Measurements from ENCODE around the gene MED28.

Gene MED28

DNA sequence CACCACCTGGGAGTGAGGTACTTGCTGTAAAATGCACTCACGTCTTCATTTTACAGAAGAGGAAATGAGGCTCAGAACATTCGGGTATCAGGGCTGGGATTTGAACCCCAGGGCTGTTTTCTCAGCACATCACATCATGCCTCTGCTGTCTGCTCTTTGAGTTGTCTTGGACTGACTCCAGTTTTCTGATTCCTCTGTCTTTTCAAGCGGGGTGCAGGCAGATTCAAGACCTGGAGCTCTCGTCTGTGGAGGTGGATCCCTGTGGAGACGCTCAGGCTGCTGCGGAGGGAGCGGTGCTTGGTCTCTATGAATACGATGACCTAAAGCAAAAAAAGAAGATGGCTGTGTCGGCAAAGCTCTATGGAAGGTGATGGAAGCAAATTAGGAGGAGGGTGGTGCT is 31.2 kb upstream of the MED28 start:
- H3K36me3 ChIP-seq (ENCODE audit: control insufficient read depth, insufficient read depth, low read length): peaks cover 21% of the 10 kb centered on the region
- WGBS, 2 experiments: 90 to 91% methylated on average over 9 of the region's 9 CpGs

GRCh38 chr4:17583941-17584340 is 30.5 kb upstream of the MED28 start:
- H3K36me3 ChIP-seq (ENCODE audit: control insufficient read depth, insufficient read depth, low read length): peaks cover 21% of the 10 kb centered on the region
- WGBS, 2 experiments: 95% methylated on average over 4 of the region's 4 CpGs

More for the DNA sequence above, 31.2 kb upstream of the MED28 start:
- Histone ChIP-seq H3K4me3 (ENCODE audit: insufficient read depth, low read depth, low read length) (no peak overlapping the region), H3K27me3 (ENCODE audit: control insufficient read depth, insufficient read depth, low read length, poor library complexity, severe bottlenecking) (no peaks in the 10 kb centered on the region), H3K4me1 (ENCODE audit: control insufficient read depth, insufficient read depth, low read length) (no peaks in the 10 kb centered on the region), H3K9me3 (ENCODE audit: control insufficient read depth, low read length) (no peaks in the 10 kb centered on the region), H3K27ac (ENCODE audit: insufficient read depth, low read depth, low read length, poor library complexity, severe bottlenecking) (no peak overlapping the region)

GRCh38 chr4:17584521-17585213 is 29.8 kb upstream of the MED28 start:
- Histone ChIP-seq H3K27me3 (ENCODE audit: control insufficient read depth, insufficient read depth, low read length, poor library complexity, severe bottlenecking) (no peaks in the 10 kb centered on the region), H3K36me3 (ENCODE audit: control insufficient read depth, insufficient read depth, low read length) (peaks cover 27% of the 10 kb centered on the region), H3K27ac (ENCODE audit: insufficient read depth, low read depth, low read length, poor library complexity, severe bottlenecking) (no peak overlapping the region), H3K4me3 (ENCODE audit: insufficient read depth, low read depth, low read length) (no peak overlapping the region), H3K4me1 (ENCODE audit: control insufficient read depth, insufficient read depth, low read length) (no peaks in the 10 kb centered on the region), H3K9me3 (ENCODE audit: control insufficient read depth, low read length) (no peaks in the 10 kb centered on the region)
- WGBS, 2 experiments: 75 to 76% methylated on average over 10 of the region's 10 CpGs

More at GRCh38 chr4:17583941-17584340, 30.5 kb upstream of the MED28 start:
- no peaks in the 10 kb centered on the region for H3K4me1 ChIP-seq (ENCODE audit: control insufficient read depth, insufficient read depth, low read length)
- no peaks in the 10 kb centered on the region for H3K9me3 ChIP-seq (ENCODE audit: control insufficient read depth, low read length)
- no peaks in the 10 kb centered on the region for H3K27me3 ChIP-seq (ENCODE audit: control insufficient read depth, insufficient read depth, low read length, poor library complexity, severe bottlenecking)
- H3K4me3 ChIP-seq (ENCODE audit: insufficient read depth, low read depth, low read length): no peak overlapping the region
- no peak overlapping the region for H3K27ac ChIP-seq (ENCODE audit: insufficient read depth, low read depth, low read length, poor library complexity, severe bottlenecking)

DNA sequence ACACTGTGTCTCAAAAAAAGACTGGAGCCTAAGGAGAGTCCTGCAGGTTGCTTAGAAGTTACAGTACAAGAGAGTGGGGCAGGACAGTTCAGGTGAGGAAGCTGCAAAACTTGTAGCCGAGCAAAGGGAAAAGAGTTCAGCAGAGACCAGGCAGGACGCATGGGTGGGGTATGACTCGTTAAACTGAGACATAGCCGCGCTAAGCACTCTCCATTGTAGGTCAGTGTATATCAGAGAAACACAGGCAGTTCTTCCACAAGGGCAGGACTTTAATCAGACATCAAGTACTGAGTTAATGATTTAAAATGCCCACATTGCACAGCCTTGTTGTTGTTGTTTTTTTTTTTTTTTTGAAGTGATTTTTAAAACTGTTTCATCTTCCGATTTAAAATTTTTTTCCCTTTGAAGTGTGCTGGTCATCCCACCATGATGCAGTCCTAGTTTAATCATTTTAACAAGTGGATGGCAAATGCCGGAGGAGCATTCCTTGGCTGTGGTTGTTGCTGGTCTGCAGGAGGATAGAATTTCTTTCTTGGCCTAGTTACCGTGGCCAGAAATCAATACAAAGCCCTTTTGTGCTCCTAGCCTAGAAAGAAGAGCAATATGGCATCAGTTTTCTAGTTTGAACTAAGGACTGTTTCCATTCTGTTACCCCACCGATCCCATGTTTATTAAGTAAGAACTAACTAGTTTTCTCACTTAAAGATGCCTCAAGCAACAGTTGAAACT is 27.2 kb upstream of the MED28 start:
- no peak overlapping the region for H3K4me3 ChIP-seq (ENCODE audit: insufficient read depth, low read depth, low read length)
- 95 to 96% methylated on average over 9 of the region's 9 CpGs for WGBS, 2 experiments
- H3K36me3 ChIP-seq (ENCODE audit: control insufficient read depth, insufficient read depth, low read length): peaks cover 35% of the 10 kb centered on the region

DNA sequence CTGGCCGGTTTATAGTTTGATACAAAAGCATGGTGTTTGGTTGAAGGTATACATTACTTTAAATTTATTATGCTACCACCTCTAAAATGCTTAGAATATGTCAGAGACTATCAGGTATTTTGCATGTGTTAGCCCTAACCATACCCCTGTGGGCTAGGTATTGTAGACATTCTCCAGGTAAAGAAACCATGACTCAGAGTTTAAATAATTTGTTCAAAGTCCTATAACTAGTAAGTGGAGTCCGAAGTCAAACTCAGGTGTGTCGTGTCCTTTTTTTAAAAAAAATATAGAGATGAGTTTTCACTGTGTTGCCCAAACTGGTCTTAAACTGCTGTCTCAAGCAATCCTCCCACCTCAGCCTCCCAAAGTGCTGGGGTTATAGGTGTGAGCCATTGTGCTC is 25.1 kb upstream of the MED28 start:
- 82 to 88% methylated on average over 3 of the region's 3 CpGs for WGBS, 2 experiments
- H3K4me3 ChIP-seq (ENCODE audit: insufficient read depth, low read depth, low read length): no peak overlapping the region
- no peaks in the 10 kb centered on the region for H3K9me3 ChIP-seq (ENCODE audit: control insufficient read depth, low read length)
- H3K4me1 ChIP-seq (ENCODE audit: control insufficient read depth, insufficient read depth, low read length): no peaks in the 10 kb centered on the region
- H3K36me3 ChIP-seq (ENCODE audit: control insufficient read depth, insufficient read depth, low read length): peaks cover 26% of the 10 kb centered on the region
- no peaks in the 10 kb centered on the region for H3K27me3 ChIP-seq (ENCODE audit: control insufficient read depth, insufficient read depth, low read length, poor library complexity, severe bottlenecking)
- no peak overlapping the region for H3K27ac ChIP-seq (ENCODE audit: insufficient read depth, low read depth, low read length, poor library complexity, severe bottlenecking)

More for the DNA sequence above, 27.2 kb upstream of the MED28 start:
- Histone ChIP-seq H3K27me3 (ENCODE audit: control insufficient read depth, insufficient read depth, low read length, poor library complexity, severe bottlenecking) (no peaks in the 10 kb centered on the region), H3K4me1 (ENCODE audit: control insufficient read depth, insufficient read depth, low read length) (no peaks in the 10 kb centered on the region), H3K27ac (ENCODE audit: insufficient read depth, low read depth, low read length, poor library complexity, severe bottlenecking) (no peak overlapping the region), H3K9me3 (ENCODE audit: control insufficient read depth, low read length) (no peaks in the 10 kb centered on the region)

DNA sequence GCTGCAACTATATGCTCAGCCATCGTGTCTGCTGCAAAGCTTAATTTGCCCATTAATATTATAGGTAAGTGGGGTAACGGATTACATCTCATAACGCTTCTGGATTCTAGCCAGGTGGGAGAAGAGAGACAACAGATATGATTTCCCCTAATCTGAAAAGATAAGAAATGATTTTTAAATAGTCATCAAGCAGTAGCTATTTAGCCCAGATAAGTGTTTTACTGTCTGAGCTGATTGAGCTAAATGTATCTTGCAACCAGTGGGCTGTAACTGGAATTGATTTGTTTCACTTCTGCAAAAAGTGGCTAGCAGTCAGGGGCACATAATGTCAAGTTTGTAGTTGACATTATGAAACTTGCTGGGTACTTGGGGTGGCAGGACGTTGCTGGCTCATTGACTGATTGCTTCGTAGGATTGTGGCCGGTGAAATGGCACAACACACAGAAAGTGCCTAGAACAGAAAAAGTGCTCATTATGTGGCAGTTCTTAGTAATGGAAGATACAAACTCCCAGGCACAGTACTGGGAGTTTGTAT is 18.9 kb upstream of the MED28 start:
- H3K9me3 ChIP-seq (ENCODE audit: control insufficient read depth, low read length): no peaks in the 10 kb centered on the region
- no peak overlapping the region for H3K4me3 ChIP-seq (ENCODE audit: insufficient read depth, low read depth, low read length)
- H3K27me3 ChIP-seq (ENCODE audit: control insufficient read depth, insufficient read depth, low read length, poor library complexity, severe bottlenecking): no peaks in the 10 kb centered on the region
- peaks cover 21% of the 10 kb centered on the region for H3K36me3 ChIP-seq (ENCODE audit: control insufficient read depth, insufficient read depth, low read length)
- no peaks in the 10 kb centered on the region for H3K4me1 ChIP-seq (ENCODE audit: control insufficient read depth, insufficient read depth, low read length)
- WGBS, 2 experiments: 93 to 99% methylated on average over 6 of the region's 6 CpGs
- H3K27ac ChIP-seq (ENCODE audit: insufficient read depth, low read depth, low read length, poor library complexity, severe bottlenecking): no peak overlapping the region

- Histone ChIP-seq H3K27me3 (ENCODE audit: control insufficient read depth, insufficient read depth, low read length, poor library complexity, severe bottlenecking) (no peaks in the 10 kb centered on the region), H3K36me3 (ENCODE audit: control insufficient read depth, insufficient read depth, low read length) (peaks cover 16% of the 10 kb centered on the region), H3K4me3 (ENCODE audit: insufficient read depth, low read depth, low read length) (no peak overlapping the region), H3K27ac (ENCODE audit: insufficient read depth, low read depth, low read length, poor library complexity, severe bottlenecking) (no peak overlapping the region), H3K4me1 (ENCODE audit: control insufficient read depth, insufficient read depth, low read length) (no peaks in the 10 kb centered on the region), H3K9me3 (ENCODE audit: control insufficient read depth, low read length) (no peaks in the 10 kb centered on the region)
- WGBS, 2 experiments: 87 to 90% methylated on average over 7 of the region's 7 CpGs
These were observed 16.9 kb upstream of the MED28 start for GRCh38 chr4:17597517-17597916.

DNA sequence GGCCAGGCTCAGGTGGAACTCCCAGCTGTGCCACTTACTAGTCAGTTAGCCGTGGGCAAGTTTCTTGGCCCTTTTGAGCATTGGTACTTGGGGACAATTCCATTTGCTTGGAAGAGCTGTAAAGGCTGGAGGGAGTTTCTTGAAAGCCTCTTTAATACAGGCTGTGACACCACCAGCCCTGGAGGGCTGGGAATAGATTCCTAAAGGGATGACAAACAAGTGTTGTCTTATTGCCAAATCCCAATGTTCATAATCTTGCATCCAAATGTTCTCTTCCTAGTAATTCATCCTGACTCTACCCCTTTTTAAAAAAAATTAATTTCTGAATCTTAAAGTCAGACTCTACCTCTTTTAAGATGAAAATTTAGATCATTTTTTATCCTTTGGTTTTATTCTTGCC is 14.6 kb upstream of the MED28 start:
- Histone ChIP-seq H3K36me3 (ENCODE audit: control insufficient read depth, insufficient read depth, low read length) (peaks cover 16% of the 10 kb centered on the region), H3K27ac (ENCODE audit: insufficient read depth, low read depth, low read length, poor library complexity, severe bottlenecking) (no peak overlapping the region), H3K27me3 (ENCODE audit: control insufficient read depth, insufficient read depth, low read length, poor library complexity, severe bottlenecking) (no peaks in the 10 kb centered on the region), H3K4me3 (ENCODE audit: insufficient read depth, low read depth, low read length) (no peak overlapping the region), H3K9me3 (ENCODE audit: control insufficient read depth, low read length) (no peaks in the 10 kb centered on the region), H3K4me1 (ENCODE audit: control insufficient read depth, insufficient read depth, low read length) (no peaks in the 10 kb centered on the region)
- 92 to 96% methylated on average over 1 of the region's 1 CpG for WGBS, 2 experiments

DNA sequence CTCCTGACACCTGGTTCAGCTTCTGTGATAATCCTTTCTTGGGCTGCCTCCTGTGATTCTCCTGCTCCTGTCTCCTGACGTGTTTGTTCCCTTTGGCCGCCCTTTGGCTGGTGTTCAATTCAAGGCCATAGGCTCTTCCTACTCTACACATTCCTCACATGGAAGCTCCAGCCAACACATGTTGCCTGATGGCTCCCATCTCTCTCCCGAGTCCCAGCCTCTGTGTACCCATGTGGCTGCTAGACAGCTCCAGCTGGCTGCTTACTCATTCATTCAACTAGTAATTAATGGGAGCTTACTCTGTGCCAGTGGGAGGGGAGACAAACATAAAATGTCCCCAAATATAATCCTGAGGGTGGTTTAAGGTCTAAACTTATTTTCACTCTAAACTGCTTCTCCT is 9.2 kb upstream of the MED28 start:
- H3K27me3 ChIP-seq (ENCODE audit: control insufficient read depth, insufficient read depth, low read length, poor library complexity, severe bottlenecking): no peaks in the 10 kb centered on the region
- H3K4me3 ChIP-seq (ENCODE audit: insufficient read depth, low read depth, low read length): no peak overlapping the region
- 77 to 79% methylated on average over 3 of the region's 3 CpGs for WGBS, 2 experiments
- no peak overlapping the region for H3K27ac ChIP-seq (ENCODE audit: insufficient read depth, low read depth, low read length, poor library complexity, severe bottlenecking)
- no peaks in the 10 kb centered on the region for H3K9me3 ChIP-seq (ENCODE audit: control insufficient read depth, low read length)
- no peaks in the 10 kb centered on the region for H3K36me3 ChIP-seq (ENCODE audit: control insufficient read depth, insufficient read depth, low read length)
- H3K4me1 ChIP-seq (ENCODE audit: control insufficient read depth, insufficient read depth, low read length): no peaks in the 10 kb centered on the region

DNA sequence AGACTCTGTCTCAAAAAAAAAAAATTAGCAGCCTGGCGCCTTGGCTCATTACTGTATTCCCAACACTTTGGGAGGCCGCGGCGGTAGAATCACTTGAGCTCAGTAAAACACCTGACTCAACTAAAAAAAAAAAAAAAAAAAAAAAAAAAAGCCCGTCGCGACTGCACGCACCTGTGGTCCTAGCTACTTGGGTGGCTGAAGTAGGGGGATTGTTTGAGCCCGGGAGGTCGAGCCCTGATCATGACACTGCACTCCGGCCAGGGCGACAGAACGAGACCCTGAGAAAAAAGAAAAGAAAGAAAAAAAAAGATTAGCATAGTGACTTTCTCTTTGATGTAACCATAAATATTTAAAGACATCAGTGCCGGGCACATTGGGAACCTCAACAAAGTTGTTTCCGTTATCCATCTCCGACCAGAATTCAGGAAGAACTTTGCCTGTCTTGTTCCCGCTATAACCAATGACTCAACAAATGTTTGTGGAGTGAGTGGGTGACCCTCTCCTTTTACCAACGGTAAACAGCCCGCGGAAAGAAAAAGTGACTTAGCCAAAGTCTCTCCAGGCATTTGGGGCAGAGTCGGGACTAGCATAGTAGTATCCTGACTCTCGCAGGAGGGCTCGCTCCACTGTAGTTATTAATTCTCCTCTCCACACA is 553 bp upstream of the MED28 start:
- Histone ChIP-seq H3K27ac (ENCODE audit: insufficient read depth, low read depth, low read length, poor library complexity, severe bottlenecking) (no peak overlapping the region), H3K36me3 (ENCODE audit: control insufficient read depth, insufficient read depth, low read length) (peaks cover under 1% of the 10 kb centered on the region), H3K27me3 (ENCODE audit: control insufficient read depth, insufficient read depth, low read length, poor library complexity, severe bottlenecking) (no peaks in the 10 kb centered on the region), H3K4me1 (ENCODE audit: control insufficient read depth, insufficient read depth, low read length) (no peaks in the 10 kb centered on the region), H3K4me3 (ENCODE audit: insufficient read depth, low read depth, low read length) (peak overlapping the region; percentile 95), H3K9me3 (ENCODE audit: control insufficient read depth, low read length) (no peaks in the 10 kb centered on the region)
- WGBS, 2 experiments: 7 to 12% methylated on average over 21 to 23 of the region's 23 CpGs

All from ectodermal cell (in vitro differentiated cells).